K562 (cell line): Measurements from ENCODE around the gene RARRES2. TPM values are rescaled to one million over a fixed set of nuclear protein-coding genes. Genes with fewer than 3 reads are reported as not detected.
"Not testable (repeated sequence)": the region's sequence is repeated elsewhere in the genome, so short reads cannot be mapped to it uniquely, and the experiment has no call there.

Source experiments
- ATAC-seq: fragments of 200-7000 bp; cut with Tn5 transposase; 3 replicates; pipeline ENCODE4 v1.9.1; 2020; ENCODE audit warnings: moderate library complexity
- BruUV-seq: library from RNA; stranded (reverse); fragments of 400-500 nt; replicated peaks from 2 replicates; lab custom pipeline; 2021; lab: Mats Ljungman, UMichigan
- CTCF ChIA-PET: fragments of 300-600 bp; formaldehyde crosslinking; extraction: SDS; loops from one replicate; lab custom pipeline; 2021; ENCODE audit warnings: low intra/inter-chr PET ratio; lab: Yijun Ruan, JAX
- POLR2A ChIA-PET: fragments of 300-600, 350-650 bp; sonication (Branson Sonifier 250); formaldehyde crosslinking; extraction: SDS; loops from one replicate; lab custom pipeline; 2021; ENCODE audit warnings: antibody characterized with exemption, inconsistent platforms; lab: Yijun Ruan, JAX
- DNase-seq, 4 experiments: peaks; one replicate each; pipeline versions ENCODE4 v3.0.0 to v3.0.0-alpha.2; 2011 to 2018; ENCODE audit warnings: low spot score in 3 of 4, mixed read lengths in 3 of 4; ENCODE audit errors: extremely low read depth in 1 of 4
- FAIRE-seq: peaks from 2 replicates; lab custom pipeline; 2011; peaks lifted over from hg19 to GRCh38; lab: Jason Lieb, UNC
- H2AFZ ChIP-seq: 2 replicates; pipeline ENCODE4 v1.6.0; 2011; ENCODE audit warnings: low read depth, low read length, control low read depth, inconsistent platforms
- H3K27ac ChIP-seq: fragments of 200-600 bp; 3 replicates; pipeline ENCODE4 v1.8.0; 2011; ENCODE audit warnings: low read depth, mild to moderate bottlenecking, control low read depth, inconsistent platforms, low read length, moderate library complexity, mixed read lengths; ENCODE audit errors: extremely low read depth
- H3K27me3 ChIP-seq, 2 experiments: fragments of 300-600 bp in 1 of 2; 2 replicates in 1 of 2; 3 replicates in 1 of 2; pipeline versions ENCODE4 v1.6.0 to v1.8.0; 2011; ENCODE audit warnings: inconsistent platforms in 2 of 2, low read length in 2 of 2, mild to moderate bottlenecking in 1 of 2, mixed read lengths in 1 of 2, moderate library complexity in 1 of 2; ENCODE audit not compliant: control insufficient read depth in 2 of 2, insufficient read depth in 2 of 2
- H3K36me3 ChIP-seq: fragments of 300-600 bp; 3 replicates; pipeline ENCODE4 v1.8.0; 2011; ENCODE audit warnings: mild to moderate bottlenecking, low read length, inconsistent platforms; ENCODE audit not compliant: control insufficient read depth, insufficient read depth
- H3K4me1 ChIP-seq, 2 experiments: fragments of 200-600 bp in 1 of 2; replicated peaks in 1 of 2; 2 replicates in 1 of 2; 3 replicates in 1 of 2; pipeline versions ENCODE4 v1.5.1 to v1.8.0; 2011; ENCODE audit warnings: inconsistent platforms in 2 of 2, low read length in 2 of 2, mild to moderate bottlenecking in 1 of 2, mixed read lengths in 1 of 2, moderate library complexity in 1 of 2; ENCODE audit not compliant: control insufficient read depth in 2 of 2, insufficient read depth in 2 of 2
- H3K4me2 ChIP-seq: 2 replicates; pipeline ENCODE4 v1.6.1; 2011; ENCODE audit warnings: low read length, control low read depth, inconsistent platforms, mixed read lengths; ENCODE audit not compliant: insufficient read depth
- H3K4me3 ChIP-seq: fragments of 200-600 bp; sonication (generic), shearing (Covaris generic); 2 replicates; pipeline ENCODE4 v1.5.1; 2016; ENCODE audit warnings: control low read depth, inconsistent platforms
- H3K79me2 ChIP-seq: fragments of 200-600 bp; 3 replicates; pipeline ENCODE4 v1.8.0; 2011; ENCODE audit warnings: low read length, inconsistent platforms; ENCODE audit not compliant: control insufficient read depth, insufficient read depth
- H3K9ac ChIP-seq, 2 experiments: 2 replicates each; pipeline versions ENCODE4 v1.6.0 to v1.6.1; 2011; ENCODE audit warnings: low read depth in 2 of 2, low read length in 2 of 2, control low read depth in 1 of 2, inconsistent platforms in 1 of 2, mild to moderate bottlenecking in 1 of 2, mixed read lengths in 1 of 2; ENCODE audit not compliant: insufficient read depth in 1 of 2
- H3K9me1 ChIP-seq: one replicate; pipeline ENCODE4 v1.6.0; 2011; ENCODE audit warnings: inconsistent platforms, mild to moderate bottlenecking, low read length, moderate library complexity; ENCODE audit not compliant: control insufficient read depth, insufficient read depth
- H3K9me3 ChIP-seq: replicated peaks from 2 replicates; pipeline ENCODE4 v1.5.1; 2011; ENCODE audit warnings: low read depth, low read length, inconsistent platforms; ENCODE audit not compliant: control insufficient read depth, insufficient read depth
- H4K20me1 ChIP-seq: replicated peaks from 2 replicates; pipeline ENCODE4 v1.6.1; 2011; ENCODE audit warnings: low read length, inconsistent platforms, mixed read lengths; ENCODE audit not compliant: control insufficient read depth, insufficient read depth
- C11orf30 ChIP-seq: fragments of 450-650 bp; IDR thresholded peaks from 2 replicates; pipeline ENCODE4 v1.6.1; 2016; ENCODE audit warnings: low read depth, mild to moderate bottlenecking
- MAFG ChIP-seq: fragments of 450-650 bp; conservative IDR thresholded peaks from 2 replicates; pipeline ENCODE4 v1.6.1; 2016; ENCODE audit warnings: missing genetic modification characterization, missing compliant biosample characterization
- NFE2 ChIP-seq: IDR thresholded peaks from 2 replicates; pipeline ENCODE4 v1.6.1; 2014; ENCODE audit warnings: antibody characterized with exemption, low read depth
- NFE2L1 ChIP-seq: fragments of 450-650 bp; IDR thresholded peaks from 2 replicates; pipeline ENCODE4 v1.6.1; 2016; ENCODE audit warnings: missing genetic modification characterization, low read depth, mild to moderate bottlenecking, missing compliant biosample characterization, moderate library complexity, borderline replicate concordance
- NRF1 ChIP-seq, 2 experiments: fragments of 450-650 bp; IDR thresholded peaks in 1 of 2; conservative IDR thresholded peaks in 1 of 2; 2 replicates each; pipeline ENCODE4 v1.6.1; 2014; ENCODE audit warnings: mild to moderate bottlenecking in 2 of 2
- ZNF316 ChIP-seq: fragments of 450-650 bp; IDR thresholded peaks from 2 replicates; pipeline ENCODE4 v1.6.1; 2016
- WGBS: fragments of 100-300 bp; shearing (Covaris generic); methylation state at CpG from one replicate; pipeline ENCODE4 v1.1.6; 2016; ENCODE audit warnings: low coverage, mixed read lengths; ENCODE audit not compliant: insufficient coverage; ENCODE audit errors: missing lambda C conversion rate; 5-methylcytosine and 5-hydroxymethylcytosine counted together
- in situ Hi-C: fragments of 300-500 bp; cut with MboI; formaldehyde crosslinking; loops from 4 replicates; pipeline ENCODE4 v1.15.0; 2018; ENCODE audit warnings: inconsistent platforms, mixed read lengths
- intact Hi-C: fragments of 100-400 bp; cut with micrococcal nuclease; formaldehyde crosslinking; loops from 2 replicates; pipeline ENCODE4 v1.14.2; 2022
- polyA plus RNA-seq, 8 experiments: library from polyadenylated mRNA; depleted of rRNA in 4 of 8; stranded (reverse) in 5 of 8; unstranded in 3 of 8; fragments of >200 nt; fragmentation: Nextera tagmentation in 2 of 8; fragmentation: Illumina TruSeq in 1 of 8; extraction: Ambion mirVana in 2 of 8; extraction: Trizol in 1 of 8; gene quantifications; 2 replicates each; pipeline versions ENCODE4 v1.2.1 to v1.2.3, GENCODE V29; 2011 to 2014; ENCODE audit warnings: inconsistent platforms in 1 of 8, missing spikeins in 1 of 8
- total RNA-seq, 7 experiments: library from RNA; depleted of rRNA in 6 of 7; stranded (reverse); fragments of >200 nt in 6 of 7; fragmentation: Illumina TruSeq in 2 of 7; extraction: Trizol in 2 of 7; gene quantifications; 2 replicates each; pipeline versions ENCODE4 v1.2.1 to v1.2.3, GENCODE V29; 2011 to 2021; ENCODE audit warnings: low replicate concordance in 1 of 7
- TF ChIP-seq, protein P1 (sequence below), 2 experiments: fragments of 250-450 bp in 1 of 2; fragments of 450-650 bp in 1 of 2; sonication (Bioruptor Pico) in 1 of 2; IDR thresholded peaks; 2 replicates each; pipeline versions ENCODE4 v1.6.1 to v1.8.0; 2016 to 2021; ENCODE audit warnings: mild to moderate bottlenecking in 2 of 2, moderate library complexity in 2 of 2, missing compliant biosample characterization in 1 of 2, missing genetic modification characterization in 1 of 2

The RARRES2 gene
- total and polyA plus RNA-seq, 9 of the 15 experiments (the other 6 are each of a cell fraction or from before 2014, with no cell fraction given) = 0.11 to 1.7 (median 0.23) TPM; not detected in 6

DNA sequence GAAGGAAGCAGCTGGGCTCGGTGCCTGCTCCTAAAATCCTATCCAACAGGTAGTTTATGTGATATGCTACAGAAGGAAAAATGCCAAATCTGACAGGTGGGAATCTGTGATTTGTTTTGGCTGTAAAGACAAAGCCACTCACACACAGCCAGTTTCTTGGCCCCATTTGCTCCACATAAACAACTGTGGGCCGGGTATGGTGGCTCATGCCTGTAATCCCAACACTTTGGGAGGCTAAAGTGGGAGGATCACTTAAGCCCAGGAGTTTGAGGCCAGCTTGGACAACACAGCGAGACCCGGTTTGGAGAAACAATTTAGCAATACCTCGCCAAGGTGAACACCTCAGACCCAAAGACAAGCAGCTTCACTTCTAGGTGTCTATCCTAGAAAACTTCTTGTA lies 35.1 kb downstream of the RARRES2 start:
- DNase-seq, ATAC-seq, H3K27me3 ChIP-seq, H2AFZ ChIP-seq, FAIRE-seq, H3K4me2 ChIP-seq, intact Hi-C loops, H3K9ac ChIP-seq, H3K36me3 ChIP-seq, H4K20me1 ChIP-seq, BruUV-seq, CTCF ChIA-PET, H3K27ac ChIP-seq, H3K9me1 ChIP-seq, in situ Hi-C loops, H3K4me3 ChIP-seq, H3K9me3 ChIP-seq: not testable (repeated sequence)
- Histone ChIP-seq H3K79me2 (peaks cover 10% of the 10 kb centered on the region; the same call in 2 of the 3 replicates), H3K4me1 (peaks cover 5 to 29% of the 10 kb centered on the region in 2 experiments; a peak in 4 of 5 replicates)
- WGBS = 70% methylated on average over 5 of the region's 5 CpGs
- 0 out of 4 replicates have a peak, but pooled peaks of 1 of the 2 experiments have one; percentile 0 for TF ChIP-seq NRF1 (conservative IDR thresholded peaks at IDR 0.05 in 1 of 2, IDR thresholded peaks at IDR 0.05 in 1 of 2)
- TF ChIP-seq, protein P1, sequence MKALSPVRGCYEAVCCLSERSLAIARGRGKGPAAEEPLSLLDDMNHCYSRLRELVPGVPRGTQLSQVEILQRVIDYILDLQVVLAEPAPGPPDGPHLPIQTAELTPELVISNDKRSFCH (CRISPR knock-in tag; IDR thresholded peaks at IDR 0.05) = not testable (repeated sequence)
- TF ChIP-seq, protein P1 (tag; IDR thresholded peaks at IDR 0.05) = peak; percentile 23; the same call in 1 of the 2 replicates
- POLR2A ChIA-PET = interaction anchor here (0.6 to 0.8 kb wide), 2 partner anchors 25 to 124 kb away, joined by 3 to 4 read pairs; no protein-coding TSS in a partner anchor

DNA sequence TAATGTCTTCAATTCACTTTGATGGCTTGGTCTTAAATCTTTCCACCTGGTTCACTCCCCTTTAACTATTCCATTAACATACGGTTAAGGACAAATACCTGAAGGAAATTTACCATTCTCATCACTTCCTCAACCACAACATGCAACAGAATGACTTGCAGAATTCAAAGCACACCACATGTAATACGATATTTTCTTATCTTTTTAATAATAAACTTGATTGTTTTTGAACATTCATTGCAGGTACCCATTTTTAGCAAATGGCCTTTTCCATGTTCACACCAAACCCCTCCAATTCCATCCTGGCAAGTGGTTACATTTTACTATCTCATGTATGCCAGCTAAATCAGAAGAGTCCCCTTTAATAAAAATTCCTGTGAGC lies 35.5 kb downstream of the RARRES2 start:
- H3K9ac ChIP-seq, H3K4me2 ChIP-seq, FAIRE-seq, ATAC-seq, DNase-seq, H4K20me1 ChIP-seq, CTCF ChIA-PET, BruUV-seq, H2AFZ ChIP-seq, H3K9me1 ChIP-seq, H3K9me3 ChIP-seq, H3K36me3 ChIP-seq, POLR2A ChIA-PET, in situ Hi-C loops, H3K27me3 ChIP-seq, H3K4me3 ChIP-seq, intact Hi-C loops: not testable (repeated sequence)
- peak overlapping the region; percentile 72; the same call in 1 of the 3 replicates for H3K27ac ChIP-seq
- WGBS = 4% methylated on average over 2 of the region's 2 CpGs
- H3K79me2 ChIP-seq = peaks cover 14% of the 10 kb centered on the region; the same call in 2 of the 3 replicates
- TF ChIP-seq NFE2 (peak; percentile 73), MAFG (tag) (peak; percentile 86), ZNF316 (peak; percentile 89), C11orf30 (peak; percentile 79), NFE2L1 (tag) (peak; percentile 71)
- peaks cover 5 to 28% of the 10 kb centered on the region in 2 experiments; a peak in 4 of 5 replicates for H3K4me1 ChIP-seq
